ENCODE measurements around the gene NUDT19. TPM values are rescaled to one million over a fixed set of nuclear protein-coding genes. Genes with fewer than 3 reads are reported as not detected.
A peak's percentile ranks its signal among the peaks of the same experiment; 100 is the strongest.

NUDT19 gene
- total and polyA plus RNA-seq, 10 of the 15 experiments (the other 5 are each of a cell fraction or from before 2014, with no cell fraction given) = 8.5 to 31.0 (median 17.0) TPM

- WGBS (ENCODE audit: insufficient coverage, insufficient replicate concordance, low lambda C conversion rate, missing lambda C conversion rate) = 8% methylated on average over 5 of the region's 5 CpGs
- FAIRE-seq (peak; percentile 54), DNase-seq (ENCODE audit: low read depth, low spot score) (no peak), ATAC-seq (peak; percentile 85)
- Histone ChIP-seq H3K27ac (ENCODE audit: control insufficient read depth, insufficient read depth) (no peak overlapping the region), H3K9ac (ENCODE audit: control insufficient read depth, insufficient read depth, low read length) (no peak overlapping the region), H4K20me1 (ENCODE audit: control insufficient read depth, insufficient read depth) (no peaks in the 10 kb centered on the region), H2AFZ (ENCODE audit: control insufficient read depth, low read depth, low read length) (no peak overlapping the region), H3K36me3 (ENCODE audit: control insufficient read depth in 2 of 2, insufficient read depth in 2 of 2, low read length in 1 of 2) (no peaks in the 10 kb centered on the region), H3K9me3 (replicated peaks; ENCODE audit: control insufficient read depth, insufficient read depth, low read length) (no peaks in the 10 kb centered on the region; the same call in 2 of the 3 replicates), H3K4me2 (ENCODE audit: control insufficient read depth, insufficient read depth) (no peak overlapping the region), H3K79me2 (ENCODE audit: control insufficient read depth, insufficient read depth, low read length) (no peaks in the 10 kb centered on the region), H3K4me3 (no peak overlapping the region), H3K4me1 (ENCODE audit: control insufficient read depth, insufficient read depth, low read length) (peaks cover 6% of the 10 kb centered on the region), H3K27me3 (replicated peaks in 1 of 2; ENCODE audit: control insufficient read depth in 2 of 2, insufficient read depth in 2 of 2, low read length in 1 of 2) (no peaks in the 10 kb centered on the region; a peak in 1 of 4 replicates)
- CTCF ChIA-PET = interaction anchor here (0.5 to 0.8 kb wide), 4 partner anchors 17 to 235 kb away, joined by 3 to 4 read pairs (median 4); no protein-coding TSS in a partner anchor
- in situ Hi-C loops (cut with MboI) = no loop called here
- POLR2A ChIA-PET = no interaction called here
- BruUV-seq (replicated peaks) = no TSS peak
- TF ChIP-seq RAD21 (IDR thresholded peaks at IDR 0.05; ENCODE audit: insufficient read depth, low read depth, low read length) = peak; percentile 60
- peak; percentile 77 for TF ChIP-seq PKNOX1 (IDR thresholded peaks at IDR 0.05)
- TF ChIP-seq JUND (IDR thresholded peaks at IDR 0.05; ENCODE audit: low read depth, low read length) = no peak
- peak; percentile 45 to 56 (median 49); a peak in 5 of 6 replicates for TF ChIP-seq CTCF (IDR thresholded peaks at IDR 0.05 in 2 of 3, conservative IDR thresholded peaks at IDR 0.05 in 1 of 3; ENCODE audit: control insufficient read depth in 2 of 3, extremely low read depth in 1 of 3, insufficient read depth in 1 of 3, low read depth in 3 of 3, low read length in 3 of 3)
- peak; percentile 29 for TF ChIP-seq PBX3 (IDR thresholded peaks at IDR 0.05; ENCODE audit: insufficient replicate concordance, low read depth, low read length)
- TF ChIP-seq NBN (IDR thresholded peaks at IDR 0.05) = no peak
- intact Hi-C loops (cut with micrococcal nuclease; ENCODE audit: unreplicated experiment) = no loop called here
- RAD21 ChIA-PET (ENCODE audit: unreplicated experiment) = interaction anchor here (1.2 kb wide), 1 partner anchor 55 kb away, joined by 3 read pairs; no protein-coding TSS in a partner anchor
- SMC1A ChIA-PET (ENCODE audit: uncharacterized antibody, unreplicated experiment) = no interaction called here
Measured at GRCh38 chr19:32748497-32748896, 56.9 kb downstream of the NUDT19 start.
